Dermis blood vessel endothelial cell (primary cell): Measurements from ENCODE around the gene OR10H5. TPM values are rescaled to one million over a fixed set of nuclear protein-coding genes. Genes with fewer than 3 reads are reported as not detected.
"Not testable (repeated sequence)": the region's sequence is repeated elsewhere in the genome, so short reads cannot be mapped to it uniquely, and the experiment has no call there.

Source experiments
- DNase-seq: peaks from one replicate; pipeline ENCODE4 v3.0.0; 2010
- total RNA-seq: library from RNA; depleted of rRNA; stranded (reverse); fragments of >200 nt; gene quantifications from 2 replicates; pipeline ENCODE4 v1.2.3, GENCODE V29; 2014

OR10H5 gene
- total RNA-seq, 1 donor from 2014 or later, result not detected

DNA sequence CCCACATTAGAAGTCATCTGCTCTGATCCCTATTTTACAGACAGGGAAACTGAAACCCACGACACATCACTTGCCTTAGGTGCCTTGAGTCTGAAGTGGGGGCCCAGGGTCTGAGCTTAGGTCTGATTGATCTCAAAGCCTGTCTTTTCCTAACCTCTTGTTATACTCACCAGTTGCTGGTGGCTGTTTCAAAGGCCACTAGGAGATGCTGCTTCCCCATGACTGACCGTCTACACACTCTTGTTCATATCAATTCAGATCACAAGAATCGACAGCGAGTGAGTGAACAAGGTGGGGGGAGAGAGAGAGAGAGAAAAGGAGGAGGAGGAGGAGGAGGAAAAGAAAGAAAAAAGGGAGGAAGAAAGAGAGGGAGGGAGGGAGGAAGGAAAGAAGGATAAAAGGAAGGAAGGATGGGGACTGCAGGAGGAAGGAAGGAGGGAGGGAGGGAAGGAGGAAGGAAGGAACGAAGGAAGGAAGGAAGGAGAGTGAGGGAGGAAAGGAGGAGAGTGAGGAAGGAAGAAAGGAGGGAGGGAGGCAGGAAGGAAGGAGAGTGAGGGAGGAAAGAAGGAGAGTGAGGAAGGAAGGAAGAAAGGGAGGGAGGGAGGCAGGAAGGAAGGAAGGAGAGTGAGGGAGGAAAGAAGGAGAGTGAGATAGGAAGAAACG, 24.7 kb downstream of the OR10H5 start:
- DNase-seq, result no peak

- no peak for DNase-seq
Observed at GRCh38 chr19:15813916-15814315, 26.5 kb downstream of the OR10H5 start.

DNA sequence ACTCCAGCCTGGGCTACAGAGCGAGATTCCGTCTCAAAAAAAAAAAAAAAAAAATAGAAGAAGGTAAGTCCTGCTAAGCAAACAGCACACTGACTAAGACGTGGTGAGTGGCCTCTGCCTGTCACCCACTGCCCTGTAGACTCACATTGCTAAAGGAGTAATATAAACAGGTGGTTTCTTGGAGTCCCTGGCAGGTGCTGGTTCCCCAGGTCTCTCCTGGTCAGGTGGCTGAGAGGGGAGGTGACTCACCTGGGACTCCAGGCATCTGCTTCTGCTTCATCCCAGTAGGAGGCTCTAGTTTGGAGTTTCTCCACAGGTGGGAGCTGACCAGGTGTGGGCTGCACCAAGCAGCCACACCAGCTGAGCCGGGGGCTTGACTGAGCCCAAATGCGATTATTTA, 27.8 kb downstream of the OR10H5 start, which contains the start of gene OR10H1:
TSS of gene OR10H1 (minus strand) at position 359 of the 400 bp plus-strand sequence. CDS start 7,627 bp downstream, outside the sequence.
- no peak for DNase-seq

DNA sequence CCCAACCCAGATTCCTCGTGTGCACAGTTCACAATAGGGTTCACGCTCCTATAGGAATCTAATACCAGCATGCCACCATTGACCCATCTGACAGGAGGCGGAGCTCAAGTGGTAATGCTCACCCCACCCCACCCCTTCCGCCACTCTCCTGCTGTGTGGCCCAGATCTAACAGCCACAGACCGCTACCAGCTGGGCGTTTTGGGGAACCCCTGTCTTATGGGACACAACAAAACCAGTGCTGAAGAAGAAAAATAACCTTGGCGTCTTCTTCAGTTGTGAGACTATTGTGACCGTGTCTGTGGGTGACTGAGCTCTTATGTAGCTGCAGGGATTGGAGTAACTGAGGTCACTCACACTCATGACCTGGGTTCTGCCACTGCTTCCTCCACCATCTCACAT, 33.2 kb downstream of the OR10H5 start:
- no peak for DNase-seq

DNA sequence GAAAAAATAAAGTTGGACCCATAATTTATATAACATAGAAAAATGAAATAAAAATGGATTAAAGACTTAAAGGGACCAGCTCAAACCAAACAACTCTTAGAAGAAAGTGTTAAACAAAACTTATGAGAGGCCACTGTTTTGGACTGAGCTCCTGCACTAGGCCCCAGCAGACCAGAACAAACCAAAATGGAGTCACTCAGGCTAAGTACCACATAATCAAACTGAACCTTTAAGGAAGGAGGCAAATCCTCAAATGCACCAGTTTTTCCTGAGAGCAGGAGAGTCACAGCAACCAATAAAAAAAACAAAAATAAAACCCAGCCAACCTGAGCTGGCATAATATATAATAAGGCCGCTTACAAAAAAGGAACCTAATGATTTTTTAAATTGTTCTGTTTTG, 38.3 kb downstream of the OR10H5 start:
- no peak for DNase-seq

- DNase-seq, result no peak
Observed at GRCh38 chr19:15828121-15828610, 40.7 kb downstream of the OR10H5 start.

- not testable (repeated sequence) for DNase-seq
Observed at GRCh38 chr19:15828611-15829305, 41.3 kb downstream of the OR10H5 start.

- DNase-seq, result no peak
Observed at GRCh38 chr19:15829306-15829698, 41.8 kb downstream of the OR10H5 start.

DNA sequence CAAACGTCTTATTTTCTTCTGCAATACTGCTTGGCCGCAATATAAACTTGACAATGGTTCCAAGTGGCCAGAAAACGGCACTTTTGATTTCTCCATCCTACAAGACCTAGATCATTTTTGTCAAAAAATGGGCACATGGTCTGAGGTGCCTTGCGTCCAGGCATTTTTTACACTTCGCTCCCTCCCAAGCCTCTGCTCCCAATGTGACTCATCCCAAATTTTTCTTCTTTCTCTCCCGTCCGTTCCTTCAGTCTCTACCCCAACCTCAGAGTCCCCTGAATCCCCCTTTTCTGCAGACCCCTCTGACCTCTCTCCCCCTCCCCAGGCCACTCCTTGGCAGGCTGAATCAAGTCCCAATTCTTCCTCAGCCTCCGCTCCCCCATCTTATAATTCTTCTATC, 42.3 kb downstream of the OR10H5 start:
- DNase-seq, result no peak

GRCh38 chr19:15831626-15832025, 44.2 kb downstream of the OR10H5 start:
- no peak for DNase-seq

DNA sequence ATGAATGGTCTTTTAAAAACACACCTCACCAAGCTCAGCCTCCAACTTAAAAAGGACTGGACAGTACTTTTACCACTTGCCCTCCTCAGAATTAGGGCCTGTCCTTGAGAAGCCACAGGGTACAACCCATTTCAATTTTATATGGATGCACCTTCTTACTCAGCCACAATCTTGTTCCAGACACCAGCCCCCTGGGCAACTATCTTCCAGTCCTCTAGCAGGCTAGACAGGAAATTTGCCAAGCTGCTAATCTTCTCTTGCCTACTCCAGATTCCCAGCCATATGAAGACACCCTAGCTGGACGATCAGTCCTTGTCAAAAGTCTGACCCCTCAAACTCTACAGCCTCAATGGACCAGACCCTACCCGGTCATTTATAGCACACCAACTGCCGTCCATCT, 46.8 kb downstream of the OR10H5 start:
- DNase-seq, result not testable (repeated sequence)

GRCh38 chr19:15835565-15836329, 48.3 kb downstream of the OR10H5 start:
- not testable (repeated sequence) for DNase-seq

- peak; percentile 94 for DNase-seq
Observed at GRCh38 chr19:15836330-15837220, 49.1 kb downstream of the OR10H5 start.

DNA sequence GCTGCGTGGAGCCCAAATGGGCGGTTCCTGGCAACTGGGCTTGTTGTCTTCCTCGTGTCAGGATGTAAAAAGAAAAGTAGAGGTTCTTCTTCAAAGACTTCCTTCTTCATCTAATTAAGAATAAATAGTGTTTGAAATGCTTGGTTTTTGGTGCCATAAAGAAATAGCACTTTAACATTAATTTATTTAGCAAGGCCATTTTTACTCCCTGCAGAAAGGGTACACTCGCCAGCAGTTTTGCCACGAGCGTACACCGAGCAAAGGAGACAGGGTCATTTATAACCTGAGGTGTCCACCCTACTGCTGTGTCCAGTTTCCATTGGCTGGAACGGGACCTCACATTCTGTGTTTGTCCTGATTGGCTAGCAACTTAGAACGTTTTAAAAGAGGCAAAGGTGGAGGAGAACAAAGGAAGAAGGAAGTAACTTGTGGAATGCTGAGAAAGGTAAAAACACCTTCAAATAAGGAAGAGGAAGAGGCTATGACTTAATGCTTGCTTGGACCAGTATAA, 49.8 kb downstream of the OR10H5 start:
- no peak for DNase-seq

DNA sequence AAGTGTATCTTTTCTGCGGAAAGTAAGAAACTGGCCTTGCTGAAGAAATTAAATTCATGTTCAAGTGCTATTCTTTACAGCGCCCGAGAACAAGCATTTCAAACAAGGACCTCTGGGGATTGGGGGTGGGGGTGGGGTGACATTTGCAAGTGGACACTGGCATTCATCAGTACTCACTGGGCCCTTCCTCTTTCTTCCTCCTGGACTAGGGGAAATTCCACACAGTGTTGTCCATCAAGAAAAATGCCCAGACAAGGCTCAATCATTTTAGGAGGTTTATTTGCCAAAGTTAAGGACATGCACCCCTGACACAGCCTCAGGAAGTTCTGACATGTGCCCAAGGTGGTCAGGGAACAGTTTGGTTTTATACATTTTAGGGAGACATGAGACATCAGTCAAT, 50.9 kb downstream of the OR10H5 start:
- DNase-seq, result no peak

GRCh38 chr19:15839888-15840287, 52.4 kb downstream of the OR10H5 start:
- DNase-seq, result not testable (repeated sequence)

DNA sequence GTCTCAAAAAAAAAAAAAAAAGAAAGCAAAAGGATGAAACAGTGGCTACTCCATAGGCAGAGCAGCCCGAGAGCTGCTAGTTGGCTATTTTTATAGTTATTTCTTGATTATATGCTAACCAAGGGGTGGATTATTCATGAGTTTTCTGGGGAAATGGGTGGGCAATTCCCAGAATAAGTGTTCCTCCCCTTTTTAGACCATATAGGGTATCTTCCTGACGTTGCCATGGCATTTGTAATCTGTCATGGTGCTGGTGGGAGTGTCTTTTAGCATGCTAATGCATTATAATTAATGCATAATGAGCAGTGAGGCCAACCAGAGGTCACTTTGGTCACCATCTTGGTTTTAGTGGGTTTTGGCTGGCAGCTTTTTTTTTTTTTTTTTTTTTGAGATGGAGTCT, 53.4 kb downstream of the OR10H5 start:
- DNase-seq, result no peak

GRCh38 chr19:15841875-15842569, 54.6 kb downstream of the OR10H5 start:
- DNase-seq, result no peak

DNA sequence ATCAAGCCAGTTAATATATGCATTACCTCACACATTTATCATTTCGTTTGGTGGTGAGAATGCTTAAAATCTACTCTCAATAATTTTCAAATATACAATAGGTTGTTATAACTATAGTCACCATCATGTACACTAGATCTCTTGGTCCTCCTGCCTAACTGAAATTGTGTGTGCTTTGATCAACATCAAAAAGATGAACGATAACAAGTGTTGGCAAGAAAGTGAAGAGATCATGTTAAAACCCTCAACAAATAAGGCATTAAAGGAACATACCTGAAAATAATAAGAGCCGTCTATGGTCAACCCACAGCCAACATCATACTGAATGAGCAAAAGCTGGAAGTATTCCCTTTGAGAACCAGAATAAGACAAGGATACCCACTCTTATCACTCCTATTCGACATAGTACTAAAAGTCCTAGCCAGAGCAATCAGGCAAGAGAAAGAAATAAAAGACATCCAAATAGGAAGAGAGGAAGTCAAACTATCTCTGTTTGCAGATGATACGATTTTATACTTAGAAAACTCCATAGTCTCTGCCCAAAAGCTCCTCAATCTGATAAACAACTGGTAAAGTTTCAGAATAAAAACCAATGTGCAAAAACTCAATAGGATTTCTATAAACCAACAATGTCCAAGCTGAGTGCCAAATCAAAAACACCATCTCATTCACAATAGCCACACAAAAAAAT, 55.9 kb downstream of the OR10H5 start:
- no peak for DNase-seq

DNA sequence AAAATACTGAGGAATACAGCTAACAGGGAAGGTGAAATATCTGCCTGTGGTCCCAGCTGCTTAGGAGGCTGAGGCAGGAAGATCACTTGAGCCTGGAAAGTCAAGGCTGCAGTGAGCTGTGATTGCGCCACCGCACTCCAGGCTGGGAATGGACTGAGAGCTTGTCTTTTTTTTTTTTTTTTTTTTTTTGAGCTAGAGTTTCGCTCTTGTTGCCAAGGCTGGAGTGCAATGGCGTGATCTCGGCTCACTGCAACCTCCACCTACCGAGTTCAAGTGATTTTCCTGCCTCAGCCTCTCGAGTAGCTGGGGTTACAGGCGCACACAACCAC, 56.4 kb downstream of the OR10H5 start:
- DNase-seq, result not testable (repeated sequence)

- DNase-seq, result no peak
Observed at GRCh38 chr19:15846923-15847322, 59.5 kb downstream of the OR10H5 start.
